BLaER1 treated with 17β-estradiol and CSF1 and Interleukin-3, amounts not matched to agents 10 nM and 100 nM (cell line): ENCODE results near the gene F10.

Experiments used
- H3K27ac ChIP-seq, 11 experiments: shearing (Covaris generic); formaldehyde crosslinking; 2 replicates each; pipeline ENCODE4 v1.8.1; 2022
- H3K27me3 ChIP-seq, 11 experiments: shearing (Covaris generic); formaldehyde crosslinking; 2 replicates each; pipeline ENCODE4 v1.8.1; 2022
- H3K36me3 ChIP-seq, 11 experiments: shearing (Covaris generic); formaldehyde crosslinking; 2 replicates each; pipeline ENCODE4 v1.8.1; 2022
- H3K4me1 ChIP-seq, 10 experiments: shearing (Covaris generic); formaldehyde crosslinking; 2 replicates each; pipeline ENCODE4 v1.8.1; 2022
- H3K4me2 ChIP-seq, 11 experiments: shearing (Covaris generic); formaldehyde crosslinking; 2 replicates each; pipeline ENCODE4 v1.8.1; 2022
- H3K4me3 ChIP-seq, 10 experiments: shearing (Covaris generic); formaldehyde crosslinking; 2 replicates each; pipeline ENCODE4 v1.8.1; 2022
- H3K9ac ChIP-seq, 11 experiments: shearing (Covaris generic); formaldehyde crosslinking; 2 replicates each; pipeline ENCODE4 v1.8.1; 2022
- H3K9me3 ChIP-seq, 11 experiments: shearing (Covaris generic); formaldehyde crosslinking; replicated peaks in 1 of 11; 2 replicates each; pipeline ENCODE4 v1.8.1; 2022
- H4K20me1 ChIP-seq, 11 experiments: shearing (Covaris generic); formaldehyde crosslinking; 2 replicates each; pipeline ENCODE4 v1.8.1; 2022
- Cebpa-rat ChIP-seq, 11 experiments: shearing (Covaris generic); IDR thresholded peaks; 2 replicates each; pipeline ENCODE4 v1.8.1; 2022

The F10 gene

GRCh38 chr13:113122550-113123225 lies at the start of gene F10:
Gene F10, plus strand, starts transcription at chr13:113122799. Its CDS starts 57 bp downstream, at chr13:113122856.
- Histone ChIP-seq H3K9ac (no peak within 1 kb of the TSS), H3K4me3 (no peak within 1 kb of the TSS), H3K4me2 (no peak within 1 kb of the TSS)

GRCh38 chr13:113073942-113074341 lies 48.7 kb upstream of the F10 start:
- Histone ChIP-seq H3K4me2 (no peak overlapping the region), H3K4me3 (no peak overlapping the region), H3K36me3 (no peaks in the 10 kb centered on the region), H3K4me1 (peaks cover 0 to 18% (median 7%) of the 10 kb centered on the region in 10 experiments; a peak in 15 of 20 replicates), H3K9me3 (peaks cover 0 to 5% (median 0%) of the 10 kb centered on the region in 11 experiments; a peak in 1 of 22 replicates), H3K27ac (no peak overlapping the region), H4K20me1 (peaks cover 0 to 9% (median 0%) of the 10 kb centered on the region in 11 experiments; a peak in 2 of 22 replicates), H3K27me3 (no peaks in the 10 kb centered on the region), H3K9ac (no peak overlapping the region)
- TF ChIP-seq Cebpa-rat (IDR thresholded peaks at IDR 0.05), result no peak

More at GRCh38 chr13:113122550-113123225, at the start of gene F10:
- Histone ChIP-seq H3K9me3 (no peaks in the 10 kb centered on the region), H3K27me3 (no peaks in the 10 kb centered on the region), H3K36me3 (no peaks in the 10 kb centered on the region), H3K4me1 (peaks cover 0 to 7% (median 2%) of the 10 kb centered on the region in 10 experiments; a peak in 7 of 20 replicates), H3K27ac (no peak within 1 kb of the TSS), H4K20me1 (no peaks in the 10 kb centered on the region; a peak in 1 of 22 replicates)
- no peak for TF ChIP-seq Cebpa-rat (IDR thresholded peaks at IDR 0.05)

- H3K27me3 ChIP-seq, result no peaks in the 10 kb centered on the region
- H3K9ac ChIP-seq, result no peak overlapping the region
- H3K4me1 ChIP-seq, result peaks cover 0 to 22% (median 12%) of the 10 kb centered on the region in 10 experiments; a peak in 15 of 20 replicates
- no peak overlapping the region for H3K4me2 ChIP-seq
- H4K20me1 ChIP-seq, result peaks cover 0 to 9% (median 0%) of the 10 kb centered on the region in 11 experiments; a peak in 2 of 22 replicates
- H3K27ac ChIP-seq, result no peak overlapping the region
- H3K36me3 ChIP-seq, result no peaks in the 10 kb centered on the region
- H3K9me3 ChIP-seq, result peaks cover 0 to 5% (median 0%) of the 10 kb centered on the region in 11 experiments; a peak in 1 of 22 replicates
- H3K4me3 ChIP-seq, result no peak overlapping the region
- no peak for TF ChIP-seq Cebpa-rat (IDR thresholded peaks at IDR 0.05)
These were observed 48.2 kb upstream of the F10 start for GRCh38 chr13:113074401-113074800.

GRCh38 chr13:113074876-113075275 lies 47.7 kb upstream of the F10 start:
- H3K9ac ChIP-seq, result no peak overlapping the region
- no peaks in the 10 kb centered on the region for H3K27me3 ChIP-seq
- H3K4me3 ChIP-seq, result no peak overlapping the region
- H3K4me2 ChIP-seq, result no peak overlapping the region
- H3K4me1 ChIP-seq, result peaks cover 0 to 24% (median 13%) of the 10 kb centered on the region in 10 experiments; a peak in 15 of 20 replicates
- no peaks in the 10 kb centered on the region for H3K36me3 ChIP-seq
- H3K27ac ChIP-seq, result no peak overlapping the region
- peaks cover 0 to 5% (median 0%) of the 10 kb centered on the region in 11 experiments; a peak in 1 of 22 replicates for H3K9me3 ChIP-seq
- H4K20me1 ChIP-seq, result peaks cover 0 to 7% (median 0%) of the 10 kb centered on the region in 11 experiments; a peak in 2 of 22 replicates
- TF ChIP-seq Cebpa-rat (IDR thresholded peaks at IDR 0.05), result no peak

GRCh38 chr13:113075711-113076110 lies 46.9 kb upstream of the F10 start:
- Histone ChIP-seq H3K4me3 (no peak overlapping the region), H3K27me3 (no peaks in the 10 kb centered on the region), H3K4me2 (no peak overlapping the region), H3K9me3 (peaks cover 0 to 5% (median 0%) of the 10 kb centered on the region in 11 experiments; a peak in 1 of 22 replicates), H3K9ac (no peak overlapping the region), H3K27ac (no peak overlapping the region), H4K20me1 (peaks cover 0 to 4% (median 0%) of the 10 kb centered on the region in 11 experiments; a peak in 1 of 22 replicates), H3K4me1 (peaks cover 0 to 24% (median 13%) of the 10 kb centered on the region in 10 experiments; a peak in 15 of 20 replicates), H3K36me3 (no peaks in the 10 kb centered on the region)
- no peak for TF ChIP-seq Cebpa-rat (IDR thresholded peaks at IDR 0.05)

- no peak overlapping the region for H3K9ac ChIP-seq
- no peak overlapping the region for H3K4me2 ChIP-seq
- no peak overlapping the region for H3K27ac ChIP-seq
- H3K9me3 ChIP-seq, result peaks cover 0 to 5% (median 0%) of the 10 kb centered on the region in 11 experiments; a peak in 1 of 22 replicates
- TF ChIP-seq Cebpa-rat (IDR thresholded peaks at IDR 0.05), result no peak
- H3K4me3 ChIP-seq, result no peak overlapping the region
- no peaks in the 10 kb centered on the region for H3K27me3 ChIP-seq
- H3K4me1 ChIP-seq, result peaks cover 0 to 24% (median 13%) of the 10 kb centered on the region in 10 experiments; a peak in 15 of 20 replicates
- peaks cover 0 to 13% (median 0%) of the 10 kb centered on the region in 11 experiments; a peak in 2 of 22 replicates for H4K20me1 ChIP-seq
- no peaks in the 10 kb centered on the region for H3K36me3 ChIP-seq
These were observed 45.8 kb upstream of the F10 start for GRCh38 chr13:113076681-113077401.

- Histone ChIP-seq H3K9me3 (no peaks in the 10 kb centered on the region), H3K4me3 (no peak overlapping the region), H3K9ac (no peak overlapping the region), H3K27ac (0 out of 22 replicates have a peak overlapping the region, but pooled peaks of 1 of the 11 experiments have one; percentile 27), H3K4me2 (peak overlapping the region in 2 of 11 experiments; percentile 39 to 53; a peak in 3 of 22 replicates), H4K20me1 (peaks cover 0 to 17% (median 0%) of the 10 kb centered on the region in 11 experiments; a peak in 2 of 22 replicates), H3K27me3 (no peaks in the 10 kb centered on the region), H3K4me1 (peaks cover 0 to 24% (median 13%) of the 10 kb centered on the region in 10 experiments; a peak in 15 of 20 replicates), H3K36me3 (no peaks in the 10 kb centered on the region)
- no peak for TF ChIP-seq Cebpa-rat (IDR thresholded peaks at IDR 0.05)
These were observed 45.0 kb upstream of the F10 start for GRCh38 chr13:113077566-113077952.

GRCh38 chr13:113077953-113078901 lies 44.4 kb upstream of the F10 start:
- Histone ChIP-seq H3K27me3 (no peaks in the 10 kb centered on the region), H3K4me3 (no peak overlapping the region), H3K36me3 (no peaks in the 10 kb centered on the region), H4K20me1 (peaks cover 0 to 23% (median 0%) of the 10 kb centered on the region in 11 experiments; a peak in 2 of 22 replicates), H3K4me1 (peaks cover 0 to 24% (median 13%) of the 10 kb centered on the region in 10 experiments; a peak in 15 of 20 replicates), H3K9ac (no peak overlapping the region), H3K4me2 (peak overlapping the region in 8 of 11 experiments; percentile 27 to 63 (median 46); a peak in 12 of 22 replicates), H3K9me3 (no peaks in the 10 kb centered on the region), H3K27ac (peak overlapping the region in 1 of 11 experiments; percentile 27; a peak in 2 of 22 replicates)
- TF ChIP-seq Cebpa-rat (IDR thresholded peaks at IDR 0.05), result no peak
